Adrenal gland (tissue), 5 donors: ENCODE data around the gene RNF125.

ENCODE experiments used
- CTCF ChIP-seq, 6 experiments: fragments of 450-650 bp in 4 of 6; fragments of 200-600 bp in 2 of 6; sonication (generic) in 1 of 6; IDR thresholded peaks; 1 replicate in 5 of 6; 2 replicates in 1 of 6; pipeline versions ENCODE4 v1.5.1 to v1.8.0; 2016 to 2021; ENCODE audit warnings: antibody characterized with exemption in 6 of 6, mild to moderate bottlenecking in 2 of 6, moderate library complexity in 1 of 6
- POLR2A ChIP-seq, 2 donors: fragments of 450-650 bp; IDR thresholded peaks; one replicate each; pipeline ENCODE4 v1.6.1; 2017; ENCODE audit warnings: antibody characterized with exemption in 2 of 2, mild to moderate bottlenecking in 2 of 2, moderate library complexity in 1 of 2
- donor health status: DM: no; HTN: no; CAD: no.

DNA sequence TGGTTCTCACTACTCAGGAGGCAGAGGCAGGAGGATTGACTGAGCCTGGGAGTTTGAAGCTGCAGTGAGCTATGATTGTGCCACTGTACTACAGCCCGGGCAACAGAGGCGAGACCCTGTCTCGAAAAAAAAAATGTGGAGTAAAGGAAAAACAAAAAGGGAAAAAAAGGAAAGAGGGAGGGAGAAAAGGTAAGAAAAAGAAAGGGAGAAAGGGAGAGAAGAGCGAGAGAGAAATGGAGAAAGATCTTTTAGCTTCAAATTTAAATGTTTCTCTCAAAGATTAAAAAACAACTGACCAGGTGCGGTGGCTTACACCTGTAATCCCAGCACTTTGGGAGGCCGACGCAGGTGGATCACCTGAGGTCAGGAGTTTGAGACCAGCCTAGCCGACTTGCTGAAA lies 65.2 kb downstream of the RNF125 start:
- TF ChIP-seq CTCF (IDR thresholded peaks at IDR 0.05) (no peak), POLR2A (IDR thresholded peaks at IDR 0.05) (no peak)
